ENCODE data around the gene RHBG. TPM values are rescaled to one million over a fixed set of nuclear protein-coding genes. Genes with fewer than 3 reads are reported as not detected.
"Not testable (repeated sequence)": the region's sequence is repeated elsewhere in the genome, so short reads cannot be mapped to it uniquely, and the experiment has no call there.

RHBG gene
- total and polyA plus RNA-seq, 4 experiments from 2014 or later: not detected

- no peaks in the 10 kb centered on the region for H3K9me3 ChIP-seq (ENCODE audit: control insufficient read depth in 1 of 2, low read length in 2 of 2)
- POLR2A ChIA-PET (ENCODE audit: partially characterized antibody): no interaction called here
- CTCF ChIA-PET (ENCODE audit: partially characterized antibody): interaction anchor here (0.6 to 4.1 kb wide), 5 partner anchors 13 to 244 kb away, joined by 3 to 25 read pairs (median 5); no protein-coding TSS in a partner anchor
- peaks cover 10% of the 10 kb centered on the region for H3K27me3 ChIP-seq (ENCODE audit: insufficient read depth, low read length)
- no peak overlapping the region for H3K4me3 ChIP-seq (ENCODE audit: low read length in 2 of 2)
- H3K36me3 Mint-ChIP-seq: no peaks in the 10 kb centered on the region
- intact Hi-C loops (cut with micrococcal nuclease): no loop called here
- H3K27ac ChIP-seq (ENCODE audit: low read depth, low read length): no peak overlapping the region
- no peak overlapping the region for H3K4me3 Mint-ChIP-seq
- H3K4me1 Mint-ChIP-seq: peaks cover 4 to 7% (median 5%) of the 10 kb centered on the region in 4 donors
- peaks cover 14 to 17% of the 10 kb centered on the region in 2 donors for H3K27me3 Mint-ChIP-seq
- no peaks in the 10 kb centered on the region for H3K36me3 ChIP-seq (ENCODE audit: insufficient read depth, low read length)
- DNase-seq: no peak
- no peaks in the 10 kb centered on the region for H3K9me3 Mint-ChIP-seq
- peaks cover 6% of the 10 kb centered on the region for H3K4me1 ChIP-seq (ENCODE audit: insufficient read depth, low read length)
- no peak overlapping the region for H3K27ac Mint-ChIP-seq
These were observed 9.0 kb upstream of the RHBG start for GRCh38 chr1:156359973-156360372.

GRCh38 chr1:156360534-156360933 lies 8.5 kb upstream of the RHBG start:
- Mint-ChIP-seq H3K4me1 (peaks cover 4 to 7% (median 5%) of the 10 kb centered on the region in 4 donors), H3K27me3 (peaks cover 17 to 22% of the 10 kb centered on the region in 2 donors), H3K9me3 (no peaks in the 10 kb centered on the region), H3K4me3 (no peak overlapping the region), H3K36me3 (no peaks in the 10 kb centered on the region), H3K27ac (peak overlapping the region in 1 of 7 donors; percentile 43)
- no peak overlapping the region for H3K27ac ChIP-seq (ENCODE audit: low read depth, low read length)
- DNase-seq: no peak
- ChIA-PET CTCF (ENCODE audit: partially characterized antibody) (interaction anchor here (0.6 to 4.1 kb wide), 4 partner anchors 25 to 244 kb away, joined by 3 to 25 read pairs (median 10); no protein-coding TSS in a partner anchor), POLR2A (ENCODE audit: partially characterized antibody) (no interaction called here)
- peaks cover 6% of the 10 kb centered on the region for H3K4me1 ChIP-seq (ENCODE audit: insufficient read depth, low read length)
- no peaks in the 10 kb centered on the region for H3K36me3 ChIP-seq (ENCODE audit: insufficient read depth, low read length)
- intact Hi-C loops (cut with micrococcal nuclease): no loop called here
- peaks cover 10% of the 10 kb centered on the region for H3K27me3 ChIP-seq (ENCODE audit: insufficient read depth, low read length)
- no peaks in the 10 kb centered on the region for H3K9me3 ChIP-seq (ENCODE audit: control insufficient read depth in 1 of 2, low read length in 2 of 2)
- no peak overlapping the region for H3K4me3 ChIP-seq (ENCODE audit: low read length in 2 of 2)

- no peak overlapping the region for H3K4me3 ChIP-seq (ENCODE audit: low read length in 2 of 2)
- Mint-ChIP-seq H3K9me3 (no peaks in the 10 kb centered on the region), H3K36me3 (no peaks in the 10 kb centered on the region), H3K4me3 (no peak overlapping the region), H3K27ac (no peak overlapping the region), H3K27me3 (peaks cover 22 to 31% of the 10 kb centered on the region in 2 donors), H3K4me1 (peaks cover 1 to 6% (median 4%) of the 10 kb centered on the region in 4 donors)
- DNase-seq: no peak
- H3K9me3 ChIP-seq (ENCODE audit: control insufficient read depth in 1 of 2, low read length in 2 of 2): no peaks in the 10 kb centered on the region
- peaks cover 20% of the 10 kb centered on the region for H3K27me3 ChIP-seq (ENCODE audit: insufficient read depth, low read length)
- no peaks in the 10 kb centered on the region for H3K36me3 ChIP-seq (ENCODE audit: insufficient read depth, low read length)
- intact Hi-C loops (cut with micrococcal nuclease): no loop called here
- ChIA-PET CTCF (ENCODE audit: partially characterized antibody) (interaction anchor here (1.1 kb wide), 1 partner anchor 80 kb away, joined by 3 read pairs; no protein-coding TSS in a partner anchor), POLR2A (ENCODE audit: partially characterized antibody) (no interaction called here)
- H3K27ac ChIP-seq (ENCODE audit: low read depth, low read length): no peak overlapping the region
- peaks cover 8% of the 10 kb centered on the region for H3K4me1 ChIP-seq (ENCODE audit: insufficient read depth, low read length)
These were observed 3.3 kb upstream of the RHBG start for GRCh38 chr1:156365754-156366153.

DNA sequence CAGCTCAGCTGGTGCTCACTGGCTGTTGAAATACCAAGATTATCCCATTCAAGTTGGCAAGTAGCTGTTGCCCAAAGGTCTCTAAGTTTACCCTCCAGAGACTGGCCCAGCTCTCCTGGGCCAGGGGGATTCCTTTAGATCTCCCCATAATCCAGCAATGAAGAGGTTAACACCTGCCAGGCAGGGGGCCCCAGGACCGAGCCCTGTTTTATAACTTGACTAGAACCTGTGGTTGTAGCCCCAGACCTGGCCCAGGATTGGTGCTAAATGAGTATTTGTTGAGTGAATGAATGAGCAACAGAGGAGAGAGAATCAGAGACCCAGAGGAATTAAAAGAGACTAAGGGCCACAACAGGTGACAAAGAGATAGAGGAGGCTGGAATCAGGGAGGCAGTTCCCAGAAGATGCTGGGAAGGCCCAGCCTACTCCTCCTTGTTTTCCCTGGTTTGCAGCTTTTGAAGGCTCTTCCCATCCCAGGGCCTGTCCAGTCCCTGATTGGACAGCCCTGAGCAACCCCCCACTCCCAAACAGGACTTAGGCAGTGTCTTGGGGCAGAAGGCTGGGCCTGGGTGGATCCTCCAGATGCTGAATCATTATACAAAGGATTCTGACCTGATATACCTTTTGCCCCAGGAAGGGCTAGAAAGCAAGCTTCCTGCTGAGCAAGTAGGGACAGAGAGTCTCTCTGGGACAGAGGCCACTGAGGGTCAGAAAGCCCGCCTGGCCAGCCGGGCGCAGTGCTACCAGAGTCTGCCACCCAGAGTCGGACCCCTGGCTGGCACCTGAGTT lies 2.4 kb upstream of the RHBG start:
- Mint-ChIP-seq H3K27ac (no peak overlapping the region), H3K4me3 (no peak overlapping the region), H3K4me1 (peaks cover 1 to 6% (median 4%) of the 10 kb centered on the region in 4 donors), H3K9me3 (no peaks in the 10 kb centered on the region), H3K27me3 (peaks cover 22 to 36% of the 10 kb centered on the region in 2 donors), H3K36me3 (no peaks in the 10 kb centered on the region)
- H3K4me1 ChIP-seq (ENCODE audit: insufficient read depth, low read length): peaks cover 8% of the 10 kb centered on the region
- intact Hi-C loops (cut with micrococcal nuclease): no loop called here
- peaks cover 22% of the 10 kb centered on the region for H3K27me3 ChIP-seq (ENCODE audit: insufficient read depth, low read length)
- no peak overlapping the region for H3K4me3 ChIP-seq (ENCODE audit: low read length in 2 of 2)
- H3K9me3 ChIP-seq (ENCODE audit: control insufficient read depth in 1 of 2, low read length in 2 of 2): no peaks in the 10 kb centered on the region
- ChIA-PET POLR2A (ENCODE audit: partially characterized antibody) (no interaction called here), CTCF (ENCODE audit: partially characterized antibody) (interaction anchor here (1.1 kb wide), 1 partner anchor 79 kb away, joined by 3 read pairs; no protein-coding TSS in a partner anchor)
- H3K27ac ChIP-seq (ENCODE audit: low read depth, low read length): no peak overlapping the region
- no peaks in the 10 kb centered on the region for H3K36me3 ChIP-seq (ENCODE audit: insufficient read depth, low read length)
- DNase-seq: no peak

DNA sequence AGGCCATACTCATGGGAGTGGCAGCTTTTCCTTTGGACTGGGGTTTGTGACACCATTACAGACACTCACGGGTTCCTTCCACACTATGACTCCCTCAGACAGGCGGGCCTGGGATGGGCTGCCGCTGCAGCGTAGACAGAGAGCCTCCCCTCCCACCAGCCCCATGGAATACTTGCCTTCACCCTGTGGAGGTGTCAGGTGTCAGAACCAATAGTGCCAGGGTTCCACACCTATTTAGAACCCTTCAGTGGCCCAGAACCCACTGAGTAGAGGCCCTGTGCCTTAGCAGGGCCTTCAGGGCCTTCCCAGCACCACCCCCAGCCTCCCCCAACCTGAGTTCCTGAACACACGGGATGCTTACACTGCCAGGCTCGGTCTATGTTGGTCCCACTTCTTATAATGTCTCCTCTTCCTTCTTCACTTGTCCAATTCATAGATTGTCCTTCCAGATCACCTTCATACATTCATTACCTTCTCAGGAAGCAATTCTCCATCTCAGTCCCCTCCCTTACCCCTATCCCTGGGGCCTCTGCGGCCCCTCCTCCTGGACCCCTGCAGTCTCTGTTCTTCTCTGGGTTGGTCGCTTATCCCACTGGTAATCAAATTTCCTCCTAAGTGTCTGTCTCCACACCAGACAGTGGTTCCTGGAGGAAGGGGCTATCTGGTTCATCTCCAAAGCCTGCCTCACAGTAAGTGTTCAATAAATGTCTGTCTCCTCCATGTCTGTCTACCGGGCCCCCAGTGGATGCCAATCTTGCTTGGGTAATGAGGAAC lies 1.4 kb upstream of the RHBG start:
- H3K27ac ChIP-seq (ENCODE audit: low read depth, low read length): no peak overlapping the region
- H3K27ac Mint-ChIP-seq: no peak overlapping the region
- intact Hi-C loops (cut with micrococcal nuclease): no loop called here
- ChIA-PET CTCF (ENCODE audit: partially characterized antibody) (no interaction called here), POLR2A (ENCODE audit: partially characterized antibody) (no interaction called here)
- no peak overlapping the region for H3K4me3 ChIP-seq (ENCODE audit: low read length in 2 of 2)
- H3K4me1 ChIP-seq (ENCODE audit: insufficient read depth, low read length): peaks cover 8% of the 10 kb centered on the region
- no peaks in the 10 kb centered on the region for H3K9me3 Mint-ChIP-seq
- H3K4me3 Mint-ChIP-seq: peak overlapping the region in 1 of 8 donors; percentile 23
- H3K4me1 Mint-ChIP-seq: peaks cover 1 to 6% (median 4%) of the 10 kb centered on the region in 4 donors
- no peaks in the 10 kb centered on the region for H3K9me3 ChIP-seq (ENCODE audit: control insufficient read depth in 1 of 2, low read length in 2 of 2)
- H3K36me3 Mint-ChIP-seq: no peaks in the 10 kb centered on the region
- H3K36me3 ChIP-seq (ENCODE audit: insufficient read depth, low read length): no peaks in the 10 kb centered on the region
- peaks cover 25% of the 10 kb centered on the region for H3K27me3 ChIP-seq (ENCODE audit: insufficient read depth, low read length)
- no peak for DNase-seq
- peaks cover 27 to 45% of the 10 kb centered on the region in 2 donors for H3K27me3 Mint-ChIP-seq

- Histone ChIP-seq H3K27ac (ENCODE audit: low read depth, low read length) (no peak overlapping the region), H3K4me1 (ENCODE audit: insufficient read depth, low read length) (peaks cover 8% of the 10 kb centered on the region), H3K36me3 (ENCODE audit: insufficient read depth, low read length) (no peaks in the 10 kb centered on the region), H3K9me3 (ENCODE audit: control insufficient read depth in 1 of 2, low read length in 2 of 2) (no peaks in the 10 kb centered on the region), H3K27me3 (ENCODE audit: insufficient read depth, low read length) (peaks cover 25% of the 10 kb centered on the region), H3K4me3 (ENCODE audit: low read length in 2 of 2) (no peak overlapping the region)
- no peaks in the 10 kb centered on the region for H3K9me3 Mint-ChIP-seq
- no peaks in the 10 kb centered on the region for H3K36me3 Mint-ChIP-seq
- H3K4me1 Mint-ChIP-seq: peaks cover 1 to 6% (median 4%) of the 10 kb centered on the region in 4 donors
- no peak overlapping the region for H3K27ac Mint-ChIP-seq
- peaks cover 27 to 50% of the 10 kb centered on the region in 2 donors for H3K27me3 Mint-ChIP-seq
- ChIA-PET CTCF (ENCODE audit: partially characterized antibody) (no interaction called here), POLR2A (ENCODE audit: partially characterized antibody) (no interaction called here)
- no peak overlapping the region for H3K4me3 Mint-ChIP-seq
- intact Hi-C loops (cut with micrococcal nuclease): no loop called here
- no peak for DNase-seq
These were observed 803 bp upstream of the RHBG start for GRCh38 chr1:156368157-156368658.

DNA sequence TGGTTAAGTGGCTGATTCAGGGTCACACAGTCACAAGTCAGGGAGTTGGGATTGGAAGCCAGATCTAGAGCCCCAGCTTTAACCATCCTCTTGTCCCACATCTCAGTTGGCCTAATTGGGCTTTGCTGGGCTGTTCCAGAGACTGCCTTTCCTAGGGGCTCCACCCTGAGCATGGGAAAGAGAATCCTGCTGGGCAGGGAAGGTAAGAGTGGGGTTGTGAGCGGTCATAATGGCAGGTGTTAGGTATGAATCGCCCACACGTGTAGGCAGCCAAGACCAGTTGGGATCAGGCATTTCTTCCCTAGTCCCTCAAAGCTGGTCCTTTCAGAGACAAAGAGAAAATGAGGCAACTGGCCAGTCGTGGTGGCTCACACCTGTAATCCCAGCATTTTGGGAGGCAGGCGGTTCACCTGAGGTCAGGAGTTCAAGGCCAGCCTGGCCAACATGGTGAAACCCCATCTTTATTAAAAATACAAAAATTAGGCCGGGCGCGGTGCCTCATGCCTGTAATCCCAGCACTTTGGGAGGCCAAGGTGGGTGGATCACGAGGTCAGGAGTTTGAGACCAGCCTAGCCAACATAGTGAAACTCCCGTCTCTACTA lies 775 bp downstream of the RHBG start:
- H3K9me3 Mint-ChIP-seq; H3K9me3 ChIP-seq (ENCODE audit: control insufficient read depth in 1 of 2, low read length in 2 of 2); H3K4me1 Mint-ChIP-seq; H3K4me3 ChIP-seq (ENCODE audit: low read length in 2 of 2); H3K36me3 Mint-ChIP-seq; H3K27ac ChIP-seq (ENCODE audit: low read depth, low read length); POLR2A ChIA-PET (ENCODE audit: partially characterized antibody); DNase-seq; H3K27ac Mint-ChIP-seq; intact Hi-C loops (cut with micrococcal nuclease); H3K36me3 ChIP-seq (ENCODE audit: insufficient read depth, low read length); H3K4me1 ChIP-seq (ENCODE audit: insufficient read depth, low read length): not testable (repeated sequence)
- H3K27me3 Mint-ChIP-seq: peaks cover 22 to 47% of the 10 kb centered on the region in 2 donors
- CTCF ChIA-PET (ENCODE audit: partially characterized antibody): interaction anchor here (1.0 to 4.9 kb wide), 2 partner anchors 15 to 257 kb away, joined by 3 to 25 read pairs; no protein-coding TSS in a partner anchor
- peak overlapping the region in 6 of 8 donors; percentile 46 to 83 (median 77) for H3K4me3 Mint-ChIP-seq
- peaks cover 18% of the 10 kb centered on the region for H3K27me3 ChIP-seq (ENCODE audit: insufficient read depth, low read length)
